HEK293 (cell line): ENCODE results near the gene UTP3.

Source experiments
- MYNN ChIP-seq: fragments of 450-650 bp; formaldehyde crosslinking; IDR thresholded peaks from 2 replicates; pipeline ENCODE4 v1.5.1; 2016; ENCODE audit warnings: missing biosample characterization, missing genetic modification characterization, borderline replicate concordance
- ZNF341 ChIP-seq: fragments of 450-650 bp; formaldehyde crosslinking; IDR thresholded peaks from 2 replicates; pipeline ENCODE4; 2016; ENCODE audit warnings: low read depth, missing biosample characterization, missing genetic modification characterization
- ZNF433 ChIP-seq: fragments of 450-650 bp; formaldehyde crosslinking; IDR thresholded peaks from 2 replicates; pipeline ENCODE4 v1.5.1; 2016; ENCODE audit warnings: missing biosample characterization, missing genetic modification characterization, low read depth
- ZSCAN30 ChIP-seq: fragments of 450-650 bp; IDR thresholded peaks from 2 replicates; pipeline ENCODE4 v1.5.1; 2018; ENCODE audit warnings: missing biosample characterization, mild to moderate bottlenecking, missing genetic modification characterization, moderate library complexity
- TF ChIP-seq, protein P1 (sequence below): fragments of 450-650 bp; formaldehyde crosslinking; IDR thresholded peaks from 2 replicates; pipeline ENCODE4 v1.5.1; 2016; ENCODE audit warnings: missing biosample characterization, missing genetic modification characterization
- TF ChIP-seq, protein P2 (sequence below): IDR thresholded peaks from 2 replicates; pipeline ENCODE4 v1.6.1; 2011; ENCODE audit warnings: mild to moderate bottlenecking, low read depth, low read length, borderline replicate concordance
- TF ChIP-seq, protein P3 (sequence below): fragments of 450-650 bp; formaldehyde crosslinking; IDR thresholded peaks from 2 replicates; pipeline ENCODE4 v1.5.1; 2016; ENCODE audit warnings: missing biosample characterization, missing genetic modification characterization, low read depth
- TF ChIP-seq, protein P4 (sequence below): fragments of 450-650 bp; formaldehyde crosslinking; IDR thresholded peaks from 2 replicates; pipeline ENCODE4 v1.5.1; 2017; ENCODE audit warnings: missing biosample characterization, missing genetic modification characterization
- TF ChIP-seq, protein P5 (sequence below): fragments of 450-650 bp; formaldehyde crosslinking; optimal IDR thresholded peaks from 2 replicates; pipeline ENCODE3; 2016; ENCODE audit warnings: missing biosample characterization, mild to moderate bottlenecking, missing genetic modification characterization

DNA sequence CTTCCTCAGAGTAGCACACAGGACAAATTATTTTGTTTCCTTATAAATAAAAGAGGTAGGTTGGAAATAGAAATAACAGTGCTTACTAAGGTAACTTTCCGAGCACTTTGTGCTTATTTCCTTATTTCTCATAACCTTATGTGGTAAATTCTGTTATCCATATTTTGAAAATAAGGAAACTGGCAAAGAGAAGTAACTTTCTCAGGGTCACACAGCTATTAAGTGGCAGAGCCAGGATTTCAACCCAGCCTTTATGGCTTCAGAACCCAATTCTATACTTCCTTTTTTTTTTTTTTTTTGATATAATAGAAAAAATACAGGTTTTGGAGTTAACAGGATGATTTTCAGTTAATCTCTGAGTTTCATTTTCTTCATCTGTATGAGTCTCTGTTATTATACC is 3.3 kb downstream of the UTP3 start:
- TF ChIP-seq MYNN (tag by site-specific recombination): no peak
- TF ChIP-seq, protein P1, sequence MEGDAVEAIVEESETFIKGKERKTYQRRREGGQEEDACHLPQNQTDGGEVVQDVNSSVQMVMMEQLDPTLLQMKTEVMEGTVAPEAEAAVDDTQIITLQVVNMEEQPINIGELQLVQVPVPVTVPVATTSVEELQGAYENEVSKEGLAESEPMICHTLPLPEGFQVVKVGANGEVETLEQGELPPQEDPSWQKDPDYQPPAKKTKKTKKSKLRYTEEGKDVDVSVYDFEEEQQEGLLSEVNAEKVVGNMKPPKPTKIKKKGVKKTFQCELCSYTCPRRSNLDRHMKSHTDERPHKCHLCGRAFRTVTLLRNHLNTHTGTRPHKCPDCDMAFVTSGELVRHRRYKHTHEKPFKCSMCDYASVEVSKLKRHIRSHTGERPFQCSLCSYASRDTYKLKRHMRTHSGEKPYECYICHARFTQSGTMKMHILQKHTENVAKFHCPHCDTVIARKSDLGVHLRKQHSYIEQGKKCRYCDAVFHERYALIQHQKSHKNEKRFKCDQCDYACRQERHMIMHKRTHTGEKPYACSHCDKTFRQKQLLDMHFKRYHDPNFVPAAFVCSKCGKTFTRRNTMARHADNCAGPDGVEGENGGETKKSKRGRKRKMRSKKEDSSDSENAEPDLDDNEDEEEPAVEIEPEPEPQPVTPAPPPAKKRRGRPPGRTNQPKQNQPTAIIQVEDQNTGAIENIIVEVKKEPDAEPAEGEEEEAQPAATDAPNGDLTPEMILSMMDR (tag by site-specific recombination): no peak
- TF ChIP-seq, protein P2, sequence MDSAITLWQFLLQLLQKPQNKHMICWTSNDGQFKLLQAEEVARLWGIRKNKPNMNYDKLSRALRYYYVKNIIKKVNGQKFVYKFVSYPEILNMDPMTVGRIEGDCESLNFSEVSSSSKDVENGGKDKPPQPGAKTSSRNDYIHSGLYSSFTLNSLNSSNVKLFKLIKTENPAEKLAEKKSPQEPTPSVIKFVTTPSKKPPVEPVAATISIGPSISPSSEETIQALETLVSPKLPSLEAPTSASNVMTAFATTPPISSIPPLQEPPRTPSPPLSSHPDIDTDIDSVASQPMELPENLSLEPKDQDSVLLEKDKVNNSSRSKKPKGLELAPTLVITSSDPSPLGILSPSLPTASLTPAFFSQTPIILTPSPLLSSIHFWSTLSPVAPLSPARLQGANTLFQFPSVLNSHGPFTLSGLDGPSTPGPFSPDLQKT: no peak
- no peak for TF ChIP-seq ZNF341
- TF ChIP-seq, protein P3, sequence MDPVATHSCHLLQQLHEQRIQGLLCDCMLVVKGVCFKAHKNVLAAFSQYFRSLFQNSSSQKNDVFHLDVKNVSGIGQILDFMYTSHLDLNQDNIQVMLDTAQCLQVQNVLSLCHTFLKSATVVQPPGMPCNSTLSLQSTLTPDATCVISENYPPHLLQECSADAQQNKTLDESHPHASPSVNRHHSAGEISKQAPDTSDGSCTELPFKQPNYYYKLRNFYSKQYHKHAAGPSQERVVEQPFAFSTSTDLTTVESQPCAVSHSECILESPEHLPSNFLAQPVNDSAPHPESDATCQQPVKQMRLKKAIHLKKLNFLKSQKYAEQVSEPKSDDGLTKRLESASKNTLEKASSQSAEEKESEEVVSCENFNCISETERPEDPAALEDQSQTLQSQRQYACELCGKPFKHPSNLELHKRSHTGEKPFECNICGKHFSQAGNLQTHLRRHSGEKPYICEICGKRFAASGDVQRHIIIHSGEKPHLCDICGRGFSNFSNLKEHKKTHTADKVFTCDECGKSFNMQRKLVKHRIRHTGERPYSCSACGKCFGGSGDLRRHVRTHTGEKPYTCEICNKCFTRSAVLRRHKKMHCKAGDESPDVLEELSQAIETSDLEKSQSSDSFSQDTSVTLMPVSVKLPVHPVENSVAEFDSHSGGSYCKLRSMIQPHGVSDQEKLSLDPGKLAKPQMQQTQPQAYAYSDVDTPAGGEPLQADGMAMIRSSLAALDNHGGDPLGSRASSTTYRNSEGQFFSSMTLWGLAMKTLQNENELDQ (tag by site-specific recombination): no peak
- no peak for TF ChIP-seq ZSCAN30 (tag by site-specific recombination)
- TF ChIP-seq, protein P4, sequence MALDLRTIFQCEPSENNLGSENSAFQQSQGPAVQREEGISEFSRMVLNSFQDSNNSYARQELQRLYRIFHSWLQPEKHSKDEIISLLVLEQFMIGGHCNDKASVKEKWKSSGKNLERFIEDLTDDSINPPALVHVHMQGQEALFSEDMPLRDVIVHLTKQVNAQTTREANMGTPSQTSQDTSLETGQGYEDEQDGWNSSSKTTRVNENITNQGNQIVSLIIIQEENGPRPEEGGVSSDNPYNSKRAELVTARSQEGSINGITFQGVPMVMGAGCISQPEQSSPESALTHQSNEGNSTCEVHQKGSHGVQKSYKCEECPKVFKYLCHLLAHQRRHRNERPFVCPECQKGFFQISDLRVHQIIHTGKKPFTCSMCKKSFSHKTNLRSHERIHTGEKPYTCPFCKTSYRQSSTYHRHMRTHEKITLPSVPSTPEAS (tag by site-specific recombination): no peak
- TF ChIP-seq, protein P5, sequence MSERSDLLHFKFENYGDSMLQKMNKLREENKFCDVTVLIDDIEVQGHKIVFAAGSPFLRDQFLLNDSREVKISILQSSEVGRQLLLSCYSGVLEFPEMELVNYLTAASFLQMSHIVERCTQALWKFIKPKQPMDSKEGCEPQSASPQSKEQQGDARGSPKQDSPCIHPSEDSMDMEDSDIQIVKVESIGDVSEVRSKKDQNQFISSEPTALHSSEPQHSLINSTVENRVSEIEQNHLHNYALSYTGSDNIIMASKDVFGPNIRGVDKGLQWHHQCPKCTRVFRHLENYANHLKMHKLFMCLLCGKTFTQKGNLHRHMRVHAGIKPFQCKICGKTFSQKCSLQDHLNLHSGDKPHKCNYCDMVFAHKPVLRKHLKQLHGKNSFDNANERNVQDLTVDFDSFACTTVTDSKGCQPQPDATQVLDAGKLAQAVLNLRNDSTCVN: no peak
- TF ChIP-seq ZNF433 (tag by site-specific recombination): no peak
